ENCODE data around the gene ANKUB1. TPM values are rescaled to one million over a fixed set of nuclear protein-coding genes. Genes with fewer than 3 reads are reported as not detected.

Gene ANKUB1
- 1.3 and 1.4 TPM in 2 replicates for total RNA-seq

GRCh38 chr3:149792452-149793270, at the start of gene ANKUB1:
Gene ANKUB1, minus strand, starts transcription at chr3:149792554. Its CDS starts 188 bp downstream, at chr3:149792366.

GRCh38 chr3:149812606-149813366, 20.4 kb upstream of the ANKUB1 start, which contains the start of gene RNF13:
Gene RNF13, plus strand, starts transcription at chr3:149813215. Its CDS starts 32,812 bp downstream, at chr3:149846027.

GRCh38 chr3:149752051-149752787, 40.1 kb downstream of the ANKUB1 start, which contains the start of gene COMMD2:
Gene COMMD2, minus strand, starts transcription at chr3:149752489. Its CDS starts 45 bp downstream, at chr3:149752444.

Other genes with a start within 250 kb of the ANKUB1 start
- gene WWTR1, start 134.5 kb downstream of the ANKUB1 start, total RNA-seq, result 9.2 and 36.9 TPM in 2 replicates
- 34.7 and 40.9 TPM in 2 replicates for gene COMMD2, start 40.1 kb downstream of the ANKUB1 start, total RNA-seq
- 79.0 and 157 TPM in 2 replicates for gene RNF13, start 20.7 kb upstream of the ANKUB1 start, total RNA-seq
- 121 and 141 TPM in 2 replicates for gene PFN2, start 178.3 kb upstream of the ANKUB1 start, total RNA-seq